Lower leg skin (tissue), 4 donors: ENCODE measurements around the gene GART. TPM values are rescaled to one million over a fixed set of nuclear protein-coding genes. Genes with fewer than 3 reads are reported as not detected.

ENCODE experiments used
- DNase-seq, 2 donors: peaks; one replicate each; pipeline ENCODE4 v3.0.0-alpha.2; 2019; ENCODE audit warnings: low spot score in 2 of 2
- H3K4me3 ChIP-seq: fragments of 200-600 bp; sonication (generic); 2 replicates; pipeline ENCODE4 v1.5.1; 2017; ENCODE audit warnings: mild to moderate bottlenecking, low read depth; ENCODE audit not compliant: poor library complexity, severe bottlenecking
- POLR2A ChIP-seq, 2 donors: fragments of 450-650 bp; IDR thresholded peaks; one replicate each; pipeline ENCODE4 v1.6.1; 2016 to 2017; ENCODE audit warnings: antibody characterized with exemption in 2 of 2, mild to moderate bottlenecking in 1 of 2, moderate library complexity in 1 of 2
- WGBS, 2 donors: methylation state at CpG; one replicate each; pipeline ENCODE4 v1.1.5; 2018; 5-methylcytosine and 5-hydroxymethylcytosine counted together
- intact Hi-C: fragments of 100-400 bp; cut with DNase I; formaldehyde crosslinking; loops from one replicate; pipeline ENCODE4 v1.15.0; 2023; ENCODE audit warnings: low total_unique reads
- total RNA-seq, 4 donors: library from RNA; depleted of rRNA; stranded (reverse); fragments of >200 nt; gene quantifications; one replicate each; pipeline ENCODE4 v1.1.0, GENCODE V29; 2016
- TF ChIP-seq, protein P1 (sequence below), 3 donors: fragments of 450-650 bp; IDR thresholded peaks; one replicate each; pipeline ENCODE4 v1.5.1; 2016; ENCODE audit warnings: antibody characterized with exemption in 3 of 3, mild to moderate bottlenecking in 3 of 3, moderate library complexity in 2 of 3

Gene GART
- total RNA-seq, 4 donors from 2014 or later: 44.8 to 62.4 (median 57.3) TPM

DNA sequence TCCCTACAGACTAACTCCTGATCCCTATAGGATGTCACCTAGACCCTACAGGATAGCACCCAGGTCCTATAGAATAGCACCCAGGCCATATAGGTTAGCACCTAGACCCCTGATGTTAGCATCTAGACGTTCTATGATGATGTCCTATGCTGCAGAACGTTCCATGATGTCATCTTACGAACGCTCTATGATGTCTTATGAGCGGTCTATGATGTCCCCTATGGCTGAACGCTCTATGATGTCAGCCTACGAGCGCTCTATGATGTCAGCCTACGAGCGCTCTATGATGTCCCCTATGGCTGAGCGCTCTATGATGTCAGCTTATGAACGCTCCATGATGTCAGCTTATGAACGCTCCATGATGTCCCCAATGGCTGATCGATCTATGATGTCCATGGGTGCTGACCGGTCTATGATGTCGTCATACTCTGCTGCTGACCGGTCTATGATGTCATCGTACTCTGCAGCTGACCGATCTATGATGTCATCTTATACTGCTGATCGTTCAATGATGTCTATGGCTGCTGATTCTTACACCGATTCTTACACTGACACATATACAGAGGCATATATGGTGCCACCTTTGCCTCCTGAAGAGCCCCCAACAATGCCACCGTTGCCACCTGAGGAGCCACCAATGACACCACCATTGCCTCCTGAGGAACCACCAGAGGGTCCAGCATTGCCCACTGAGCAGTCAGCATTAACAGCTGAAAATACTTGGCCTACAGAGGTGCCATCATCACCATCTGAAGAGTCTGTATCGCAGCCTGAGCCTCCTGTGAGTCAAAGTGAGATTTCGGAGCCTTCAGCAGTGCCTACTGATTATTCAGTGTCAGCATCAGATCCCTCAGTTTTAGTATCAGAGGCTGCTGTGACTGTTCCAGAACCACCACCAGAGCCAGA lies 10.4 kb upstream of the GART start:
- H3K4me3 ChIP-seq: no peak overlapping the region
- DNase-seq: no peak
- 97 to 99% methylated on average over 24 of the region's 24 CpGs for WGBS, 2 donors
- intact Hi-C loops: no loop called here
- no peak for TF ChIP-seq POLR2A (IDR thresholded peaks at IDR 0.05)
- TF ChIP-seq, protein P1, sequence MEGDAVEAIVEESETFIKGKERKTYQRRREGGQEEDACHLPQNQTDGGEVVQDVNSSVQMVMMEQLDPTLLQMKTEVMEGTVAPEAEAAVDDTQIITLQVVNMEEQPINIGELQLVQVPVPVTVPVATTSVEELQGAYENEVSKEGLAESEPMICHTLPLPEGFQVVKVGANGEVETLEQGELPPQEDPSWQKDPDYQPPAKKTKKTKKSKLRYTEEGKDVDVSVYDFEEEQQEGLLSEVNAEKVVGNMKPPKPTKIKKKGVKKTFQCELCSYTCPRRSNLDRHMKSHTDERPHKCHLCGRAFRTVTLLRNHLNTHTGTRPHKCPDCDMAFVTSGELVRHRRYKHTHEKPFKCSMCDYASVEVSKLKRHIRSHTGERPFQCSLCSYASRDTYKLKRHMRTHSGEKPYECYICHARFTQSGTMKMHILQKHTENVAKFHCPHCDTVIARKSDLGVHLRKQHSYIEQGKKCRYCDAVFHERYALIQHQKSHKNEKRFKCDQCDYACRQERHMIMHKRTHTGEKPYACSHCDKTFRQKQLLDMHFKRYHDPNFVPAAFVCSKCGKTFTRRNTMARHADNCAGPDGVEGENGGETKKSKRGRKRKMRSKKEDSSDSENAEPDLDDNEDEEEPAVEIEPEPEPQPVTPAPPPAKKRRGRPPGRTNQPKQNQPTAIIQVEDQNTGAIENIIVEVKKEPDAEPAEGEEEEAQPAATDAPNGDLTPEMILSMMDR (IDR thresholded peaks at IDR 0.05): no peak

DNA sequence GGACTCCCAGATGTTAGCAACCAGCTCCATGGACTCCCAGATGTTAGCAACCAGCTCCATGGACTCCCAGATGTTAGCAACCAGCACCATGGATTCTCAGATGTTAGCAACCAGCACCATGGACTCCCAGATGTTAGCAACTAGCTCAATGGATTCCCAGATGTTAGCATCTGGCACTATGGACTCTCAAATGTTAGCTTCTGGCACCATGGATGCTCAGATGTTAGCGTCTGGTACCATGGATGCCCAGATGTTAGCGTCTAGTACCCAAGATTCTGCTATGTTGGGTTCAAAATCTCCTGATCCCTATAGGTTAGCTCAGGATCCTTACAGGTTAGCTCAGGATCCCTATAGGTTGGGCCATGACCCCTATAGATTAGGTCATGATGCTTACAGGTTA lies 9.7 kb upstream of the GART start:
- intact Hi-C loops: no loop called here
- TF ChIP-seq, protein P1 (IDR thresholded peaks at IDR 0.05): no peak
- TF ChIP-seq POLR2A (IDR thresholded peaks at IDR 0.05): no peak

DNA sequence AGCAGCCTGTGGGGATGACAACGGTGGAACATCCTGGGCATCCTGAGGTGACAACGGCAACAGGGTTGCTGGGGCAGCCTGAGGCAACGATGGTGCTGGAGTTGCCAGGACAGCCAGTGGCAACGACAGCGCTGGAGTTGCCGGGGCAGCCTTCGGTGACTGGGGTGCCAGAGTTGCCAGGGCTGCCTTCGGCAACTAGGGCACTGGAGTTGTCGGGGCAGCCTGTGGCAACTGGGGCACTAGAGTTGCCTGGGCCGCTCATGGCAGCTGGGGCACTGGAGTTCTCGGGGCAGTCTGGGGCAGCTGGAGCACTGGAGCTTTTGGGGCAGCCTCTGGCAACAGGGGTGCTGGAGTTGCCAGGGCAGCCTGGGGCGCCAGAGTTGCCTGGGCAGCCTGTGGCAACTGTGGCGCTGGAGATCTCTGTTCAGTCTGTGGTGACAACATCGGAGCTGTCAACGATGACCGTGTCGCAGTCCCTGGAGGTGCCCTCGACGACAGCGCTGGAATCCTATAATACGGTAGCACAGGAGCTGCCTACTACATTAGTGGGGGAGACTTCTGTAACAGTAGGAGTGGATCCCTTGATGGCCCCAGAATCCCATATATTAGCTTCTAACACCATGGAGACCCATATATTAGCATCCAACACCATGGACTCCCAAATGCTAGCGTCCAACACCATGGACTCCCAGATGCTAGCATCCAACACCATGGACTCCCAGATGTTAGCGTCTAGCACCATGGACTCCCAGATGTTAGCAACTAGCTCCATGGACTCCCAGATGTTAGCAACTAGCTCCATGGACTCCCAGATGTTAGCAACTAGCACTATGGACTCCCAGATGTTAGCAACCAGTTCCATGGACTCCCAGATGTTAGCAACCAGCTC lies 9.1 kb upstream of the GART start:
- TF ChIP-seq, protein P1 (IDR thresholded peaks at IDR 0.05): no peak
- TF ChIP-seq POLR2A (IDR thresholded peaks at IDR 0.05): no peak
- WGBS, 2 donors: 95 to 97% methylated on average over 21 to 23 of the region's 23 CpGs

More for the DNA sequence above, 9.7 kb upstream of the GART start:
- no peak overlapping the region for H3K4me3 ChIP-seq
- DNase-seq: no peak
- WGBS, 2 donors: 95 to 100% methylated on average over 1 to 2 of the region's 2 CpGs

DNA sequence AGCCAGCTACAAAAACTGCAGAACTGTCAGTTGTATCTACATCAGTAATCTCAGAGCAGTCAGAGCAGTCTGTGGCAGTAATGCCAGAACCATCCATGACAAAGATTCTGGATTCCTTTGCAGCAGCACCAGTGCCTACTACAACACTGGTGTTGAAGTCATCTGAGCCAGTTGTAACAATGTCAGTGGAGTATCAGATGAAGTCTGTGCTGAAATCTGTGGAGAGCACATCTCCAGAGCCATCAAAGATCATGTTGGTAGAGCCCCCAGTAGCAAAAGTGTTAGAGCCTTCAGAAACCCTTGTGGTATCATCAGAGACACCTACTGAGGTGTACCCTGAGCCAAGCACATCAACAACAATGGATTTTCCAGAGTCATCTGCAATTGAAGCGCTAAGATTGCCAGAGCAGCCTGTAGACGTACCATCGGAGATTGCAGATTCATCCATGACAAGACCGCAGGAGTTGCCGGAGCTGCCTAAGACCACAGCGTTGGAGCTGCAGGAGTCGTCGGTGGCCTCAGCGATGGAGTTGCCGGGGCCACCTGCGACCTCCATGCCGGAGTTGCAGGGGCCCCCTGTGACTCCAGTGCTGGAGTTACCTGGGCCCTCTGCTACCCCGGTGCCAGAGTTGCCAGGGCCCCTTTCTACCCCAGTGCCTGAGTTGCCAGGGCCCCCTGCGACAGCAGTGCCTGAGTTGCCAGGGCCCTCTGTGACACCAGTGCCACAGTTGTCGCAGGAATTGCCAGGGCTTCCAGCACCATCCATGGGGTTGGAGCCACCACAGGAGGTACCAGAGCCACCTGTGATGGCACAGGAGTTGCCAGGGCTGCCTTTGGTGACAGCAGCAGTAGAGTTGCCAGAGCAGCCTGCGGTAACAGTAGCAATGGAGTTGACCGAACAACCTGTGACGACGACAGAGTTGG lies 8.2 kb upstream of the GART start:
- intact Hi-C loops: no loop called here
- TF ChIP-seq POLR2A (IDR thresholded peaks at IDR 0.05): no peak
- TF ChIP-seq, protein P1 (IDR thresholded peaks at IDR 0.05): no peak
- peak in 1 of 2 donors; percentile 74 for DNase-seq
- no peak overlapping the region for H3K4me3 ChIP-seq
- whole genome bisulfite sequencing, 2 donors: 98 to 99% methylated on average over 15 to 19 of the region's 19 CpGs

More for the DNA sequence above, 9.1 kb upstream of the GART start:
- DNase-seq: no peak
- intact Hi-C loops: no loop called here
- no peak overlapping the region for H3K4me3 ChIP-seq

DNA sequence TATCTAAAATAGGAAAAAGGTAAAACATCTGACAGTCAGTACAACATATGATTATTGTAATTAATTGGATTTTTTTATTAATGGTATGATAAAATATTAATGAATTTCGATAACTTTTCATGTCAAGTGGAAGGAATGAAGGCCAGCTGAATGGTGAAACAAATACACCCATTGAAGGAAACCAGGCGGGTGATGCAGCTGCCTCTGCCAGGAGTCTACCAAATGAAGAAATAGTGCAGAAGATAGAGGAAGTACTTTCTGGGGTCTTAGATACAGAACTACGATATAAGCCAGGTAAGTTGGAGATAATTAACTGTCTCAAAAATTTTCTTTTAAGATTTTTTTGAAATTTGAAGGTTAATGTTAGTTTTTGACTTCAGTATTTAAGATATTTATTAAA lies 4.2 kb upstream of the GART start:
- 66% methylated on average over 3 of the region's 3 CpGs for WGBS, 2 donors
- DNase-seq: no peak
- H3K4me3 ChIP-seq: no peak overlapping the region
- TF ChIP-seq, protein P1 (IDR thresholded peaks at IDR 0.05): no peak
- TF ChIP-seq POLR2A (IDR thresholded peaks at IDR 0.05): no peak
- intact Hi-C loops: no loop called here
